GM11168 (cell line): ENCODE measurements around the gene LY6G6D.

Experiments used
- in situ Hi-C: fragments of 300-500 bp; cut with MboI; formaldehyde crosslinking; loops from one replicate; pipeline ENCODE4 v1.12.0; 2022; ENCODE audit warnings: low sequenced_read_pairs; ENCODE audit not compliant: unreplicated experiment

LY6G6D gene

GRCh38 chr6:31752739-31753319 is 37.7 kb downstream of the LY6G6D start:
- in situ Hi-C loops: no loop called here

DNA sequence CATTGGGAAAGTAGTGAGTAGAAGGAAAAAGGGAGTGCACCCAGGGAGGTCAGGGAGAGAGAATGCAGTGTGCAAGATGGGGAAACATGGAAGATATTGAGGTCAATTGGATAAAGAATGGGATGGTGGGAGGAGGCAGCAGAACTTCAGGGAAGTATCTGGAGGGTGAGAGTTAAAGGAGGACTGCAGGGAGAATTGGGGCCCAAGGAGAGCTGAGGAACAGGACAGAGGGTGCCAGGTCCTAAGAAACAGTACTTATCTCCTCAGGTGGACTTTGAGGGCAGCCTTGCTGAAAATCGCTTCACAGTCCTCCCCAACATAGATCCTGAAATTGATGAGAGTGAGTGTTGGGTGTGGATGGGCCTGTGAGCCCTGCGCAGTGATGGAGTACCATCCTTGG is 43.1 kb downstream of the LY6G6D start:
- in situ Hi-C loops: no loop called here

GRCh38 chr6:31760790-31761189 is 45.6 kb downstream of the LY6G6D start:
- in situ Hi-C loops: loop anchor here (10.0 kb wide), 1 partner anchor 76 kb away; the partner anchor contains the start of gene LY6G5C

- in situ Hi-C loops: loop anchor here (10.0 kb wide), 1 partner anchor 77 kb away; the partner anchor contains the start of gene LY6G5C
Observed at GRCh38 chr6:31761343-31761742, 46.2 kb downstream of the LY6G6D start.

- in situ Hi-C loops: loop anchor here (10.0 kb wide), 1 partner anchor 78 kb away; the partner anchor contains the start of gene LY6G5C
Observed at GRCh38 chr6:31762356-31762755, 47.2 kb downstream of the LY6G6D start, which contains the start of gene SAPCD1. Gene SAPCD1, plus strand, starts transcription at chr6:31762656. Its CDS starts 399 bp downstream, at chr6:31763055.

DNA sequence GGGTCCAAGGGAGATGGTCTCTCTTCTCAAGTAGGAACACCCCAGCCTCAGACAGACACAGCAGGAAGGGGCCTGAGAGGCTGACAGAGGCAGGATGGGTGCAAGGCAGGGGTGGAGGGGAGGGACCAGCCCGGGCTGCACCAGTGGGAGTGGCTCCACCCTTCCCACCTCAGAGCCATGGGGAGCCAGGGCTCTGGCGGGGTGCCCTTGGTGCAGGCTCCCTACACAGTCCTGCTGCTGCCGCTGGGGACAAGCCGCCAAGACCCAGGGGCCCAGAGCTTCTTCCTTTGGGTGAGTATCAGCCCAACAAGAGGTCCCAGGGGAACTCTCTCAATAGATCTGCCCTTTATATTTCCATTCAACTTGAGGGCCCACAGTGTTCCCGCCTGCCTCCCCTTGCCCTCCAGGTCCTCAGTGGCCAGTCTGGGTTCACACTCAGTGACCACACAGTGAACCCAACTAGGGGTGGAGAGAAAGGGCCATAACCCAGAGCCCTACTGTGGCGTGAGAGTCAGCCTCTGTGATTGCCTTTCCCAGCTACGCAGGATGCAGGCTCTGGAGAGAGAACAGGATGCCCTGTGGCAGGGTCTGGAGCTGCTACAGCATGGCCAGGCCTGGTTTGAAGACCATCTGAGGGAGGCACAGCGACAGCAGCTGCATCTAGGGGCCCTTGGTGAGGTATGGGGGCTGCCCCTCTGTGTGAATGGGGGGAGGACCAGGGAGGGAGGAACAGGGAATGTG is 47.9 kb downstream of the LY6G6D start:
- in situ Hi-C loops: loop anchor here (10.0 kb wide), 1 partner anchor 78 kb away; the partner anchor contains the start of gene LY6G5C

GRCh38 chr6:31763619-31763940 is 48.4 kb downstream of the LY6G6D start:
- in situ Hi-C loops: loop anchor here (10.0 kb wide), 1 partner anchor 79 kb away; the partner anchor contains the start of gene LY6G5C

DNA sequence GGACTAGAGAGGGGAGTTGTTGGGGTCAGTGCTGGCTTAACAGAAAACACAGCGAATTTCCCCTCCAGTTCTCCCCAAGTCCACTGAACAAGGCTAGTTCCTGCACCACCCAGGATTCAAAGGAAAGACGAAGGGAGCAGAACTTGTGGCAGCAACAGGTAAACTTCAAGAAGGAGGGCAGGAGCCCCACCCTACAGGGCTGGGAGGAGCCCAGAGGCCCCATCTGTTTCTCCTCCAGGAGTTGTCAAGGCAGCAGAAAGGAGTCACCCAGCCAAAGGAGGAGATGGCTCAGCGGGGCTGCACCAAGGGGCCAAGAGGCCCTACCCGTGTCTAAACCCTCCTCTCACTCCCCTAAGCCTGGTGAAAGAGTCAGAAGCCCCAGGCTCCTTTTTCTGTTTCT is 49.0 kb downstream of the LY6G6D start:
- in situ Hi-C loops: loop anchor here (10.0 kb wide), 1 partner anchor 79 kb away; the partner anchor contains the start of gene LY6G5C

DNA sequence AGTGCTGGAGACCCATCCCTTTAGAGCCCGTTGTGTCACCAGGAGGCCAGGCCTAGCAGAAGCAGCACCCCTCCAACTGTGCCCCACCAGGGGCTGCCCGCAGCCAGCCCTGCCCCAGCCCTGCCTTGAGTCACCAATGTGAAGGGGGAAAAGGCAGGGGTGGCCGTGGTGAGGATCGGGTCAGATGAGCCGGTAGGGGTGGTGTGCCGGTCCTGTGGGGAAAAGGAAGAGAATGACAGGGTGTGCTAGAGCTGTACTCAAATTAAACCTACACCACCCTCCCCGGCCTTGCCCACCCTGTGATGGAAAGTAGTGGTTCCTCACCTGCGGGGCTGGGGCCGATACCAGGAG is 50.4 kb downstream of the LY6G6D start:
- in situ Hi-C loops: loop anchor here (10.0 kb wide), 1 partner anchor 81 kb away; the partner anchor contains the start of gene LY6G5C

DNA sequence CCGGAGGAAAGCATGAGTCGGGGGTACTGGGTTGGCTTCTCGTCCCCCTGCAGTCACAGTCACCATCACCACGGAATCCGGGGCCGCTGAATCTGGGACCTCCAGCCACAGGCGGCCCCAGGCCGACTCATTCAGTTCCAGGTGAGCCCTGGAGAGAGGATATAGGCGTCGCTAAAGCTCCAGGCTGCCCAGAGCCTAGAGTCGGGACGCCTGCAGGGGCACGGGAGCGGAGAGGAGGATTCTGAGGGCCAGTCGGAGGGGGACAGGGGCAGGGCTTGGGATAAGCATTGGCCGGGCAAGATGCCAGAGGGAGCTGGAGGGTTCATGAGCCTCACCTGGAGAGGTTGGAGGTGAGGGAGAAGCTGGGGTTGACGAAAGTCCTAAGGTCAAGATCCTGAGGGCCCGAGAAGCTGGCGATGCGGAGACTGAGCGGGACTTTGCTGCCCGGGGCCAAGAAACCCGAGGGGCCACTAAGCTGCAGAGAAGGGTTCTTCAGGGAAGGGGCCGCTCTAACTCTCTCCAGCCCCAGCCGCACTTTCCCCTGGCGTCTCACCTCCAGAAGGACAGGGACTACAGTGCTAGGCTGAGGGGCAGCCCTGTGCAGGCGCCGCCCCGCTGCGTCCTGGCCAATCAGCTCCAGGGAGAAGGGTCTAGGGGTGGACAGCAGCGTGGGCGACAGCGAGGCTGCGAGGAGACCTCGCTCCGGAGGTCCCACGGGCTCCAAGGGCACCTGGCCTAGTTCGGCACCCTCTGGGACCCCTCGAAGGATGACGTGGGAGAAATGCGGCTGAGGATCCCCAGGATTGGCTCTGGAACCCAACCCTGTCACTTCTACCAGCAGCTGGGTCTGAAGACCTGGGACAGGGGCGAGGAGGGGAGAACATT is 51.0 kb downstream of the LY6G6D start:
- in situ Hi-C loops: loop anchor here (10.0 kb wide), 1 partner anchor 81 kb away; the partner anchor contains the start of gene LY6G5C

GRCh38 chr6:31767096-31767645 is 52.0 kb downstream of the LY6G6D start:
- in situ Hi-C loops: loop anchor here (10.0 kb wide), 1 partner anchor 82 kb away; the partner anchor contains the start of gene LY6G5C
